Measurements from ENCODE around the gene NRARP.

Gene NRARP

GRCh38 chr9:137277329-137278041 lies 24.6 kb downstream of the NRARP start, which contains the start of gene TOR4A:
Gene TOR4A, plus strand, starts transcription at chr9:137277726. Its CDS starts 964 bp downstream, at chr9:137278690.
- DNase-seq (ENCODE audit: low read depth in 3 of 3, low spot score in 1 of 3): no peak

- no peak for DNase-seq (ENCODE audit: low read depth in 3 of 3, low spot score in 1 of 3)
Measured at GRCh38 chr9:137276473-137277328, 25.4 kb downstream of the NRARP start.

GRCh38 chr9:137275588-137276472 lies 26.2 kb downstream of the NRARP start:
- no peak for DNase-seq (ENCODE audit: low read depth in 3 of 3, low spot score in 1 of 3)

- DNase-seq (ENCODE audit: low read depth in 3 of 3, low spot score in 1 of 3): no peak
Measured at GRCh38 chr9:137275203-137275587, 26.9 kb downstream of the NRARP start.

DNA sequence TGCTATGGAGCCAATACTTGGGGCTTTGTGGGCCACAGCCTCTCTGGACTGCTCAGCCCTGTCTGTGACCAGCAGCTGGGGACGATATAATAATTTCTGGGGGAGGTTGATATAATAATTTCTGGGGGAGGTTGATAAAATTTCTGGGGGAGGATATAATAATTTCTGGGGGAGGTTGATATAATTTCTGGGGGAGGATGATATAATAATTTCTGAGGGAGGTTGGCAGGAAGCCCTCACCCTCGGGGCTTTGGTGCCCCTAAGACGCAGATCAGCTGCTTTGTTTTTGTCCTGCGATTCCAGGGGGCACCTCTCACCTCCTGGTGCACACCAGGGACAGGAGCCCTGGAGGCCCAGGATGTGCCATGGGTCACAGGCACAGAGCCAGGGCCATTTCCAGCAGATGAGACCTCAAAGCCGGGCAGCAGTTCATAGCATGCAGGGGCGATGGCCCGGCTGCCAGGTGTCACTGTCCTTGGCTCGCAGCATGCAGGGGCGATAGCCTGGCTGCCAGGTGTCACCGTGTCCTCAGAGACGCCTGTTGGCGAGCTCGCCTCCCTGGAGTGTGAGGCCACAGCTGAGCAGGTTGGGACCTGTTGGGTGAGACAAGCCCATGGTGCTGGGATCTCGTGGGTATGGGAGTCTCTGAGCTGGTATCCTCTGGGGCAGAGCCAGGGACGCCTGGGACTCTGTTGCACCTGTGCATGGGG lies 28.3 kb downstream of the NRARP start:
- no peak for DNase-seq (ENCODE audit: low read depth in 3 of 3, low spot score in 1 of 3)

- no peak for DNase-seq (ENCODE audit: low read depth in 3 of 3, low spot score in 1 of 3)
Measured at GRCh38 chr9:137273095-137273490, 29.0 kb downstream of the NRARP start.

DNA sequence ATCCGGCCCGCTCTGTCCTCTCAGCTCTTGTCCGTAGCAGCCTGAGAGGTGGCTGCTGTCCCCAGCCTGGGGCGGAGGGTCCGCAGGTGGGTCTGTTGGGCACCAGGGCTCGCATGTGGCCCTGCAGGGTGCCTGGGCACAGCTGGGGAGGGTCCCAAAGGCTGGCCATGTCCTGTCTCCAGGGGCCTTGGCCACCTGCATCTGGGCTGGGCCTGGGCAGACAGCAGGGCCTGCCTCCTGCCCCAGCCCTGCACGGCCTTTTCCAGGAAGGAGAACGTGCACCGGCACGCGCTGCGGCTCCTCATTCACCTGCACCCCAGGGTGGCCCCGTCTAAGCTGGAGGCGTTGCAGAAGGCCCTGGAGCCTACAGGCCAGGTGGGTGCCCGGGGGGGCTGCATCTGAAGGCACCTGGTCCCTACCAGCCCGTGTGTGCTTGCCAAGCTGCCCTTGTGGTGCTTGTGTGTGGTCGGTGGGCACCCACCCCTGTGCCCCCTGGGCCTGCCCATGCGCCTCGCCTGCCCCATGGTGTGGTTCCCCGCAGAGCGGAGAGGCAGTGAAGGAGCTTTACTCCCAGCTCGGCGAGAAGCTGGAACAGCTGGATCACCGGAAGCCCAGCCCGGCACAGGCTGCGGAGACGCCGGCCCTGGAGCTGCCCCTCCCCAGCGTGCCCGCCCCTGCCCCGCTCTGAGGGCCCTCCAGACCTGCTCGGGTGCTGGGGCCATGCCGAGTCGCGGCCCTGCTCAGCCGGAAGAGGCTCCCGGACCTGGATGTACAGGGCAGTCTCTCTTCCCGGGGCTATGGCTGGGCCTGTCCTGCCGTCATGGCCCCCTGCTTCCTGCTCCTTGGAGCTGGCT lies 29.6 kb downstream of the NRARP start:
- no peak for DNase-seq (ENCODE audit: low read depth in 3 of 3, low spot score in 1 of 3)

- no peak for DNase-seq (ENCODE audit: low read depth in 3 of 3, low spot score in 1 of 3)
Measured at GRCh38 chr9:137271696-137272076, 30.4 kb downstream of the NRARP start.

- no peak for DNase-seq (ENCODE audit: low read depth in 3 of 3, low spot score in 1 of 3)
Measured at GRCh38 chr9:137270929-137271695, 31.0 kb downstream of the NRARP start.

DNA sequence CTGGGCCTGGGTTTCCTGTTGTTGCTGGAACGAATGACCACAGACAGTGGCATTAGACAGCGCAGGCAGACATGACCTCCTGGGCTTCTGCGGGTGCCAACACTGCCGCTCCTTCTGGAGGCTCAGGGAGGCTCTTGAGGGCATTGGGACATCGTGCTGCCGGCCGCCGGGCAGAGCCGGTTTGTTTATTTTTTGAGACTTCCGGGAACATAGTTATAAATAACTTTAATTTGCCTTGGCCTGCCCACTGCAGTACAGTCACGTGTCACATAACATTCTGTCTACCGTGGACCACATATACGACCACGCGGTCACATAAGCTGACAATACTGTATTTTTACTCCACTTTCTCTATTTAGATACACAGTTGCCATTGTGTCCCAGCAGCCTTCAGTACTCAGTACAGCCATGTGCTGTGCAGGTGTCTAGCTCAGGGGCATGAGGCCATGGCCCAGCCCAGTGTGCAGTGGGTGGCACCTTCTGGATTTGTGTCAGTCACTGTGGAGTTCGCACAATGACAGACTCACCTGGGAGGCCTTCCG lies 32.8 kb downstream of the NRARP start:
- no peak for DNase-seq (ENCODE audit: low read depth in 3 of 3, low spot score in 1 of 3)

DNA sequence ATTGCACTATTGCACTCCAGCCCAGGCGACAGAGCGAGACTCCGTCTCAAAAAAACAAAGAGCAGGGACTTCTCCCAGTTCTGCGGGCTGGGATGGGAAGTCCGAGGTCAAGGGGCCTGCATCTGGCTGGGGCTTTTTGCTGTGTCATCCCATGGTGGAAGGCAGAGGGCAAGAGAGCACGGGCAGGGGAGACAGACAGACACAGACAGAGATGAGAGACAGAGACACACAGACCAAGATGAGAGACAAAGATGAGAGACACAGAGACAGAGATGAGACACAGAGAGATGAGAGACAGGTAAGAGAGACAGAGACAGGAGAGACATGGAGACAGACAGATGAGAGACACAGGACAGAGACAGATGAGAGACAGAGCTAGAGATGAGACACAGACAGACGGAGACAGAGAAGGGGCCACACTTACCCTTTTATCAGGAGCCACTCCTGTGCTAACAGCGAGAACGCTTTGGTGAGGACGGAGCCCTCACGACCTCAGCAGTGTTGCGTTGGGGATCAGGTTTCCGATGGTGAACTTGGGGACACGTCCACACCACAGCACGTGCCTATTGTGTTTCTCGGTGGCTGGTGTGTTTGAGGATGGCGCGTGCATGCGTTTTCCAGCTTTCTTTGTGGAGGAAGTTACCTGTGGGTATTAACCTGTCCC lies 33.4 kb downstream of the NRARP start:
- DNase-seq (ENCODE audit: low read depth in 3 of 3, low spot score in 1 of 3): no peak

DNA sequence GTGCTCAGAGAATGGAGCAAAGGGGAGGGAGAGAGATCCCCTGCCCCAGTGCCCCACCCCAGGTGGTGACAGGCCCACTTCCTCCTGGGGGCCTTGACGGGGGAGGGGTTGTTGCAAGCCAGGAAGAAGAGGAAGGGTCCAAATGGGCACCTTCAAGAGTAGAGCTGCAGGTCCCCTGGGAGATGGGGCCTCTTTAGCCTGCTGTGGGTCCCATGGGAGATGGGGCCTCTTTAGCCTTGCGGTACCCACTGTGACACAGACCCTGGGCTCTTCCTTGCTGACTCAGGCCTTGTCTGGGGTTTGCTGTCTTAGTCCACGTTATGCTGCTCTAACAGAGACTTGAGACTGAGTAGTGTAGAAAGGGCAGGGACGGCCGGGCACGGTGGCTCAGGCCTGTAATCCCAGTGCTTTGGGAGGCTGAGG lies 34.1 kb downstream of the NRARP start:
- DNase-seq (ENCODE audit: low read depth in 3 of 3, low spot score in 1 of 3): no peak

DNA sequence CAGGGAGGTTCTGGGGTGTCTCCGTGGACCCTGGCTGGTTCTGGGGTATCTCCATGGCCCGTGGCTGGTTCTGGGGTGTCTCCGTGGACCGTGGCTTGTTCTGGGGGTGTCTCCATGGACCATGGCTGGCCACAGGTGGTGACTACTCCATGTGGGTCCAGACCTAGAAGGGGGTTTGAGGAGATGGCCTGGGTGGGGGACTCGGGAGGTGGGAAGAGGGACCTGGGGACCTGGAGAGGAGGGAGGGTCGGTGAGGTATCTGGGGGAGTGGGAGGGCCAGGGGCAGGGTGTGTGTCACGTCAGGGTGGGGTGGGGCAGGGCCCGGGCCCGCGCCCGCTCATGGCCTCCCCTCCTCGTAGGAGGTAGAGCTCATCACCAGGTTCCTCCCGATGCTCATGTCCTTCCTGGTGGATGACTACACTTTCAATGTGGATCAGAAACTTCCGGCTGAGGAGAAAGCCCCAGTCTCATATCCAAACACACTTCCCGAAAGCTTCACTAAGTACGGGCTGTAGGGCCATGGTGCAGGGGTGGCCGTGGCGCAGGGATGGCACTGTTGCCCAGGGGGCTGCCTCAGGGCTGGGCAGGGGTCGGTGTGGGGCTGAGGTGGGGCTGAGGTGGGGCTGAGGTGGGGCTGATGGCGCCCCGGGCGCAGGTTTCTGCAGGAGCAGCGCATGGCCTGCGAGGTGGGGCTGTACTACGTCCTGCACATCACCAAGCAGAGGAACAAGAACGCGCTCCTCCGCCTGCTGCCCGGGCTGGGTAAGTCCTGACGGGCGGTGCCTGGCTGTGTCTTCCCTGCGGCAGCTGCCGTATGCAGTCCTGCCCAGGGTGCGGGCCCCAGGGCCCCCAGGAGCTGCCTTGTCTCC lies 35.3 kb downstream of the NRARP start:
- no peak for DNase-seq (ENCODE audit: low read depth in 3 of 3, low spot score in 1 of 3)

DNA sequence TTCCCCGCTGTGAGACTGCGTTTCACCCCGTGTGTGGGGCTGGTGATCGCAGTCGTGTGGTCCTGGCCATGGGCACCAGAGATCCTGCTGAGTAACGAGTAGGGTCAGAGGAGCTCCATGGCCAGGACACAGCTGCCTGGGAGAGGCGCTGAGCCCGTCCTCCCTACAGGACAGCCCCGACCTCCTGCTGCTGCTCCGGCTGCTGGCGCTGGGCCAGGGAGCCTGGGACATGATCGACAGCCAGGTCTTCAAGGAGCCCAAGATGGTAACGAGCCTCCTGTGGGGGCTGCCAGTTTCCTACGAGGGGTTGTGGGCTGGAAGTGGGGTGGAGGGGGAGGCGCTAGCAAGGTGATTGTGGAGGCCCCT lies 35.9 kb downstream of the NRARP start:
- no peak for DNase-seq (ENCODE audit: low read depth in 3 of 3, low spot score in 1 of 3)

DNA sequence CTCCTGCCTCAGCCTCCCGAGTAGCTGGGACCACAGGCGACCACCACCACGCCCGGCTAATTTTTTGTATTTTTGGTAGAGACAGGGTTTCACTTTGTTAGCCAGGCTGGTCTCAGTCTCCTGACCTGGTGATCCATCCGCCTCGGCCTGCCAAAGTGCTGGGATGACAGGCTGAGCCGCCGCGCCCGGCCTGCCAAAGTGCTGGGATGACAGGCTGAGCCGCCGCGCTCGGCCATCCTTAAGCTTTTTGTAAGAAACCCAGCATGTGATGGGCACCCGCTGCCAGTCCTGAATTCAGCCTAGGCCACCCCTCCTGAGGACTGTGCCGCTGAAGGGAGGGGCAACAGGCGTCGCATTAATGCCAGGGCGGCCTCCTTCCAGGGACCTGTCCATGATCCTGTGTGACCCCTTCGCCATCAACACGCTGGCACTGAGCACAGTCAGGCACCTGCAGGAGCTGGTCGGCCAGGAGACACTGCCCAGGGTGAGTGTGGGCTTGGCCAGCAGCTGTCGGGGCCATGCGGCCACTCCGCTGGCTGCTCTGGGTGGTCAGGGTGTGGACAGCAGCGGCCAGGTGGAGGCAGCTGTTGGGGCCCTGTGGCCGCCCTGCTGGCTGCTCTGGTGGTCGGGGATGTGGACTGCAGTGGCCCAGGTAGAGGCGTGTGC lies 36.4 kb downstream of the NRARP start:
- DNase-seq (ENCODE audit: low read depth in 3 of 3, low spot score in 1 of 3): no peak

DNA sequence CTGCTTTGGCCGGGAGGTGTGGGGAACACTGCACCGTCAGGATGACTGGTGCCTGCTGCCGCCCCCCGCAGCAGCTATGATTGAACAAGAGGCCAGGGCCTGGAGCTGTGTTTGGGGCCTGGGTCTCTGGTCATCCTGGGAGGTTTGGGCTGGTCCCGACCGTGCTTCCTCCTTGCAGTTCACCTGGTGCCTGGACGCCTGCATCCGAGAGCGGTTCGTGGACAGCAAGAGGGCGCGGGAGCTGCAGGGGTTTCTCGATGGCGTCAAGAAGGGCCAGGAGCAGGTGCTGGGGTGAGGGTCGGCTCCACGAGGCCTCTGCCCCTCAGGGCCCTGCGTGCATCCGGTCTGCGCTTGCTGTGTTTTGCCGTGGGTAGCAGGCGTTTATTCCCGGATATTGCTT lies 38.0 kb downstream of the NRARP start:
- no peak for DNase-seq (ENCODE audit: low read depth in 3 of 3, low spot score in 1 of 3)

- DNase-seq (ENCODE audit: low read depth in 3 of 3, low spot score in 1 of 3): no peak
Measured at GRCh38 chr9:137263506-137263905, 38.6 kb downstream of the NRARP start.
